ENCODE results near the gene OLFM4. TPM values are rescaled to one million over a fixed set of nuclear protein-coding genes. Genes with fewer than 3 reads are reported as not detected.

OLFM4 gene
- polyA plus RNA-seq, 2 of the 4 experiments (the other 2 are of a cell fraction), result not detected

DNA sequence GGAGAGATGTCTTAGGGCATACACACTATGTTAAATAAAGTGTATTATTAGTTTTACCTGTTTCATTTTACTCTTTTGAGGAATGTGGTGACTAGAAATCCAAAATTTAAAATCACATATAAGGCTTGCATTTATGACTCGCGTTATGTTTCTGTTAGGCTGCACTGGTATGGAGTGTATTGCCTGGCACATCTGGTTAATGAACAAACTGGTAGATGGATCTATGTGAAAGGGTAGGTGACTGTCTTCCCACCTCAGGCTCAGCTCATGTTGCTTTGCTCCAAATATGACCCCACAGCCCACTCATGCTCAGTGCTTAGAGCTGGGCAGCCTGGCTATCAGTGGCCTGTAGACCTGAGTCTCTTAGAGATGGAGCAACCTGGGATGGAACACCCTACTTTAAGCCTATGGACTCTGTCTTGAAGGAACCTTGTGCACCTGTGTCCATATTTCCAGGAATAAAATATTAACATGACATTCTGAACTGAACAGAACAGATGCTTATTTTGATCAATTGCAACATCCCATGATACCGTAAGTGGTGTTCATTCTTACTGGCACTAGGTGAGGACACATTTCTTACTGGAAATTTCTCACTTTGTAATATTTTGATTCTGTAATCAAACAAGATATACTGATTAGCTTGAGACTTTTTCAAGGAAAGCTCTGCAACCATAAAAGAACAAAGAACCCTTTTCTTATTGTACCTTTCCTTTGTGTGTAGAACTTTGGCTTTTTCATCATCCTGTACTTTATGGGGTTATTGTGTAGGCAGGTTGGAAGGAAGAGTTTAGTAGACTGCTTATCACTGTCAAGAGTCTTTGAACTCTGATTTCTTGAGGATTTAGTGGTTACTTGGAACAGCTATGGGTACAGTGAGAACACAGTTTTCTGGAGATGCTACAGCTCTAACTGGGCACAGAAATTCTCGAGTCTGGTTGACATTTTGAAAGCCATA, 9.6 kb upstream of the OLFM4 start:
- Histone ChIP-seq H3K4me1 (no peaks in the 10 kb centered on the region), H3K9me3 (no peaks in the 10 kb centered on the region), H3K4me3 (no peak overlapping the region), H3K27ac (no peak overlapping the region), H3K4me2 (no peak overlapping the region)
- DNase-seq (ENCODE audit: low read depth in 1 of 2, low spot score in 1 of 2) (no peak), FAIRE-seq (no peak), ATAC-seq (no peak)
- CTCF ChIA-PET, result no interaction called here
- POLR2A ChIA-PET, result no interaction called here
- 12% methylated on average over 4 of the region's 4 CpGs for WGBS (ENCODE audit: missing lambda C conversion rate)
- TF ChIP-seq JUN (IDR thresholded peaks at IDR 0.05), result no peak
- no peak for TF ChIP-seq TFCP2L1 (CRISPR knock-in tag; IDR thresholded peaks at IDR 0.05)
- TF ChIP-seq TP53 (CRISPR knock-in tag; IDR thresholded peaks at IDR 0.05), result no peak
- TF ChIP-seq, protein P1, sequence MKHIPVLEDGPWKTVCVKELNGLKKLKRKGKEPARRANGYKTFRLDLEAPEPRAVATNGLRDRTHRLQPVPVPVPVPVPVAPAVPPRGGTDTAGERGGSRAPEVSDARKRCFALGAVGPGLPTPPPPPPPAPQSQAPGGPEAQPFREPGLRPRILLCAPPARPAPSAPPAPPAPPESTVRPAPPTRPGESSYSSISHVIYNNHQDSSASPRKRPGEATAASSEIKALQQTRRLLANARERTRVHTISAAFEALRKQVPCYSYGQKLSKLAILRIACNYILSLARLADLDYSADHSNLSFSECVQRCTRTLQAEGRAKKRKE (CRISPR knock-in tag; IDR thresholded peaks at IDR 0.05; ENCODE audit: low read depth), result no peak
- TF ChIP-seq, protein P2, sequence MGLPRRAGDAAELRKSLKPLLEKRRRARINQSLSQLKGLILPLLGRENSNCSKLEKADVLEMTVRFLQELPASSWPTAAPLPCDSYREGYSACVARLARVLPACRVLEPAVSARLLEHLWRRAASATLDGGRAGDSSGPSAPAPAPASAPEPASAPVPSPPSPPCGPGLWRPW (IDR thresholded peaks at IDR 0.05), result no peak
- TF ChIP-seq POLR2AphosphoS2 (conservative IDR thresholded peaks at IDR 0.05; ENCODE audit: low read length), result no peak
- no peak for TF ChIP-seq HEYL (CRISPR knock-in tag; IDR thresholded peaks at IDR 0.05)
- TF ChIP-seq, protein P3, sequence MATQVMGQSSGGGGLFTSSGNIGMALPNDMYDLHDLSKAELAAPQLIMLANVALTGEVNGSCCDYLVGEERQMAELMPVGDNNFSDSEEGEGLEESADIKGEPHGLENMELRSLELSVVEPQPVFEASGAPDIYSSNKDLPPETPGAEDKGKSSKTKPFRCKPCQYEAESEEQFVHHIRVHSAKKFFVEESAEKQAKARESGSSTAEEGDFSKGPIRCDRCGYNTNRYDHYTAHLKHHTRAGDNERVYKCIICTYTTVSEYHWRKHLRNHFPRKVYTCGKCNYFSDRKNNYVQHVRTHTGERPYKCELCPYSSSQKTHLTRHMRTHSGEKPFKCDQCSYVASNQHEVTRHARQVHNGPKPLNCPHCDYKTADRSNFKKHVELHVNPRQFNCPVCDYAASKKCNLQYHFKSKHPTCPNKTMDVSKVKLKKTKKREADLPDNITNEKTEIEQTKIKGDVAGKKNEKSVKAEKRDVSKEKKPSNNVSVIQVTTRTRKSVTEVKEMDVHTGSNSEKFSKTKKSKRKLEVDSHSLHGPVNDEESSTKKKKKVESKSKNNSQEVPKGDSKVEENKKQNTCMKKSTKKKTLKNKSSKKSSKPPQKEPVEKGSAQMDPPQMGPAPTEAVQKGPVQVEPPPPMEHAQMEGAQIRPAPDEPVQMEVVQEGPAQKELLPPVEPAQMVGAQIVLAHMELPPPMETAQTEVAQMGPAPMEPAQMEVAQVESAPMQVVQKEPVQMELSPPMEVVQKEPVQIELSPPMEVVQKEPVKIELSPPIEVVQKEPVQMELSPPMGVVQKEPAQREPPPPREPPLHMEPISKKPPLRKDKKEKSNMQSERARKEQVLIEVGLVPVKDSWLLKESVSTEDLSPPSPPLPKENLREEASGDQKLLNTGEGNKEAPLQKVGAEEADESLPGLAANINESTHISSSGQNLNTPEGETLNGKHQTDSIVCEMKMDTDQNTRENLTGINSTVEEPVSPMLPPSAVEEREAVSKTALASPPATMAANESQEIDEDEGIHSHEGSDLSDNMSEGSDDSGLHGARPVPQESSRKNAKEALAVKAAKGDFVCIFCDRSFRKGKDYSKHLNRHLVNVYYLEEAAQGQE (IDR thresholded peaks at IDR 0.05), result no peak
- no peak for TF ChIP-seq NPAS2 (CRISPR knock-in tag; IDR thresholded peaks at IDR 0.05; ENCODE audit: borderline replicate concordance)
- no peak for TF ChIP-seq CHD4 (IDR thresholded peaks at IDR 0.05; ENCODE audit: borderline replicate concordance)
- TF ChIP-seq HDAC2 (IDR thresholded peaks at IDR 0.05), result no peak
- no peak for TF ChIP-seq EHF (CRISPR knock-in tag; IDR thresholded peaks at IDR 0.05)
- no peak for TF ChIP-seq JUNB (IDR thresholded peaks at IDR 0.05)
- TF ChIP-seq MAZ (IDR thresholded peaks at IDR 0.05; ENCODE audit: borderline replicate concordance, low read depth, low read length), result no peak

DNA sequence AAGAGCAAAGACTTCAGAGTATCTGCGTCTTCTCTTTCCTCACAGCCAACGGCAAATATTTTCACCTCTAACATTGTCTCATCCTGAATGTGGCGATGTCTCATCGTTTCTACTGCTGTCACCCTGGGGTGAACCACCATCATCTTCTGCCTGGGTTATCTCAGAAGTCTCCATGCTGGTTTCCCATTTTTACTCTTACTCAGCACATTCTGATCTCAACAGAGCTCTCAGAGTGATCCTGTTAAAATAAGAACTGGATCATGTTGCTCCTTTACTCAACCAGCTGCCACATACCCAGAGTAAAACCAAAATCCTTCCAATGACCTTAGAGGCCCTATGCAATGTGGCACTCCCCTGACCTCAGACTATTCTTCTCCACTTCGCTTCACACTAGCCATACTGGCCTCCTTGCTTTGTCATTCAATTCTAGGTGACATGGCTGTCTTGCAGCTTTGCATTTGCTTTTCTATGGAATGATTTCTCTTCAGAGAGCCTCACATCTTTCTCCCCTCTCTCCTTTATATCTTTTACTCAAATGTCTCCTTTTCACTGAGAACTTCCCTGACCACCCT, 7.8 kb upstream of the OLFM4 start:
- H3K4me1 ChIP-seq, result no peaks in the 10 kb centered on the region
- no peak for ATAC-seq
- FAIRE-seq, result no peak
- DNase-seq (ENCODE audit: low read depth in 1 of 2, low spot score in 1 of 2), result no peak
- WGBS (ENCODE audit: missing lambda C conversion rate), result 10% methylated on average over 5 of the region's 5 CpGs
- H3K27ac ChIP-seq, result no peak overlapping the region
- POLR2A ChIA-PET, result no interaction called here
- H3K4me3 ChIP-seq, result no peak overlapping the region
- TF ChIP-seq MAFK (IDR thresholded peaks at IDR 0.05; ENCODE audit: partially characterized antibody) (peak; percentile 55), RAD21 (conservative IDR thresholded peaks at IDR 0.05 in 1 of 2, IDR thresholded peaks at IDR 0.05 in 1 of 2) (no peak), CEBPB (IDR thresholded peaks at IDR 0.05) (no peak), HOXB5 (CRISPR knock-in tag; IDR thresholded peaks at IDR 0.05) (no peak)
- H3K4me2 ChIP-seq, result no peak overlapping the region
- CTCF ChIA-PET, result interaction anchor here (0.7 kb wide), 1 partner anchor 14 kb away, joined by 3 read pairs; no protein-coding TSS in a partner anchor
- no peaks in the 10 kb centered on the region for H3K9me3 ChIP-seq
